NB4 (cell line): ENCODE measurements around the gene ADAD2.

Source experiments
- DNase-seq: peaks from one replicate; pipeline ENCODE4 v3.0.0; 2010; ENCODE audit warnings: low read depth
- H3K4me3 ChIP-seq: one replicate; pipeline ENCODE4 v1.5.1; 2011; ENCODE audit warnings: mild to moderate bottlenecking, low read depth, low read length, moderate library complexity
- CTCF ChIP-seq: IDR thresholded peaks from one replicate; pipeline ENCODE4 v1.5.1; 2012; ENCODE audit warnings: low read depth, low read length
- MAX ChIP-seq: IDR thresholded peaks from 2 replicates; pipeline ENCODE4 v1.6.1; 2011; ENCODE audit warnings: low read depth, low read length
- MYC ChIP-seq: IDR thresholded peaks from 2 replicates; pipeline ENCODE4 v1.6.1; 2011; ENCODE audit warnings: low read depth, low read length
- POLR2A ChIP-seq: IDR thresholded peaks from 2 replicates; pipeline ENCODE4 v1.6.1; 2011; ENCODE audit warnings: mild to moderate bottlenecking; ENCODE audit not compliant: insufficient read length; ENCODE audit errors: extremely low read depth

The ADAD2 gene

GRCh38 chr16:84223456-84223855 lies 32.5 kb downstream of the ADAD2 start:
- peak; percentile 30 for DNase-seq
- TF ChIP-seq MYC: no peak
- TF ChIP-seq CTCF: no peak
- TF ChIP-seq MAX: no peak
- no peak for TF ChIP-seq POLR2A

GRCh38 chr16:84224554-84224953 lies 33.6 kb downstream of the ADAD2 start:
- DNase-seq: no peak
- no peak for TF ChIP-seq MYC
- TF ChIP-seq MAX: no peak
- H3K4me3 ChIP-seq: no peak overlapping the region

More at GRCh38 chr16:84223456-84223855, 32.5 kb downstream of the ADAD2 start:
- no peak overlapping the region for H3K4me3 ChIP-seq

- DNase-seq: no peak
- no peak overlapping the region for H3K4me3 ChIP-seq
- no peak for TF ChIP-seq POLR2A
- TF ChIP-seq MAX: no peak
- no peak for TF ChIP-seq CTCF
- TF ChIP-seq MYC: no peak
These were observed 34.2 kb downstream of the ADAD2 start for GRCh38 chr16:84225126-84225525.

GRCh38 chr16:84225571-84225970 lies 34.6 kb downstream of the ADAD2 start:
- no peak for DNase-seq
- TF ChIP-seq MYC (no peak), CTCF (no peak), MAX (no peak), POLR2A (no peak)
- no peak overlapping the region for H3K4me3 ChIP-seq

- no peak for DNase-seq
- H3K4me3 ChIP-seq: no peak overlapping the region
- TF ChIP-seq CTCF (no peak), MAX (no peak)
These were observed 35.1 kb downstream of the ADAD2 start for GRCh38 chr16:84226026-84226425.

GRCh38 chr16:84227548-84227947 lies 36.6 kb downstream of the ADAD2 start:
- no peak overlapping the region for H3K4me3 ChIP-seq

More at GRCh38 chr16:84227548-84227947, 36.6 kb downstream of the ADAD2 start:
- TF ChIP-seq MYC: no peak
- no peak for TF ChIP-seq MAX
- no peak for TF ChIP-seq CTCF
- no peak for TF ChIP-seq POLR2A
- no peak for DNase-seq
